HG02759 (cell line): ENCODE results near the gene CIBAR2.

ENCODE experiments used
- ATAC-seq: cut with Tn5 transposase; IDR thresholded peaks from one replicate; pipeline ENCODE4 v1.9.1; 2021; ENCODE audit warnings: mild to moderate bottlenecking, moderate library complexity; ENCODE audit not compliant: unreplicated experiment

The CIBAR2 gene

DNA sequence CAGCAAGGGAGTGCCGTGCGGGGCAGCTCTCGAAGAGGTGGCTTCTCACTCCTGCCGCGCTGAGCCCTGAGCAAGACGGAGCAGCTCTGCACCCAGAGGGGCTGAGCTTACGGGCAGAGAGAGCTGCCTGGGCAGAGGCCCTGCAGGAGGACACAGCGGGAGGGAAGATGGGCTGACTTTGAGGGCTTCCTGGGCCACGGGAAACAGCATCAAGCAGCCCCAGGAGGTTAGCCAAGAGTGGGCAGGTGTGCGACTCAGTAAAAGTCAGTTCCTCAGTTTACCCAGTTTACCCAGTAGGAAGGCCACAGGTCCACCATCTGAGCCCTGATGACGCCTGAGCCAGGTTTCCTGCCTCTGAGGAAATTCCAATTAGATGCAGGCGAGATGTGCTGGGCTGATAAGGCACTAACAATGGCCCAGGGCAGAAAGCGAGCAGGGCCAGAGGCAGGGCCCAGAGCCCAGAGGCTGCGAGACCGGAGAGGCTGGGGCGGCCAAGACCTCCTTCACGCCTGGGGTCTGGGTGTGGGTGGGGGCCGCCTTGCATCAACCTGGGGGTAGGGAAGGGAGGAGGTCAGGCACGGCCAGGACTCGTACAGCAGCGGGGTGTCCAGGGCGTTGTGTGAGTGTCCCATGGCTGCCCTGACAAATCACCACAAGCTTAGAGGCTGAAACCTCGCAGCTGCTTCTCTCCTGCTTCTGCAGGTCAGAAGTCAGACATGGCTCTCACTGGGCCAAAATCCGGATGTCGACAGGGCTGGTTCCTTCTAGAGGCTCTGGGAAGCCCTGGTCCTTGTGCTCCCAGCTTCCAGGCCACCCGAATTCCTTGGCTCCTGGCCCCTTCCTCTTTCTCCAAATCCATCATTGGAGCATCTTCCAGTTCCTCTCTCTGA lies 32.0 kb upstream of the CIBAR2 start:
- no peak for ATAC-seq

DNA sequence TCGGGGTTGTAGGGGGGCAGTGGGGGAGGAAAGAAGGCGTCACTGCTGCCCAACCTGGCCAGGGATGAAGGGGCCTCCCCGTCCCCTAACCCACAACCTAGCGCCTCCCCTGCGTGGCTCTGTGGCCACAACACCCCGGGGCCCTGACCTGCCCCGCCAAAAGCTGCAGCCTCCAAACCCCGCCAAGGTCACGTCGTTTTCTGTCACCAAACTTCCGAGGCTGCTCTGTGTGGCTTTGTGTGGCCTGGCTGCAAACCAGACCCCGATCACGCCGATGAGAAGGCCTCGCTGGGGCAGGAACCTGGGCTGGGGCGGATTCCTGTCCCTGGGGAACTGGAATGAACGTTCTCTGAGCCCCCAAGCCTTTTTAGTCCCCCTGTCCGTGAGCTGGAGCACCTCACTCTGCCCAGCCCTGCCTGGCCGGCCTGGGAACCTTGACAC lies 30.5 kb upstream of the CIBAR2 start:
- ATAC-seq, result no peak

DNA sequence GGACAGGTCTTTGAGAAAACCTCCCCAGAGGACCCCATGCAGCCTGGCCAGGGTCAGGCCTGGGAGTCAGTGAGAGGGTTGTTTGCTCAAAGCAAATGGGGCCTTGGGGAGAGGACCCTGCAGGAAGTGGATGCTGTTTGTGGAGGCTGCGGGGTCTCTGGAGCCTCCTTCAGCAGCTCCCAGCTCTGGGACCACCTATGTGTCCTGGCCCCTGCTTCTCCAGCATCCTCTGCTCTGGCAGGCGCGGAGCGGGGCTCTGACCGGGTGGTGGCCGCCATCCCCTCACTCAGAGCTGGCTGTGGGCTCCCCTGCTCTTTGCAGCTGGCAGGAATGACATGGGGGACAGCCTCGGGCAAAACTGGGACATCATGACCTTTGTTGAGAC lies 29.8 kb upstream of the CIBAR2 start:
- no peak for ATAC-seq

DNA sequence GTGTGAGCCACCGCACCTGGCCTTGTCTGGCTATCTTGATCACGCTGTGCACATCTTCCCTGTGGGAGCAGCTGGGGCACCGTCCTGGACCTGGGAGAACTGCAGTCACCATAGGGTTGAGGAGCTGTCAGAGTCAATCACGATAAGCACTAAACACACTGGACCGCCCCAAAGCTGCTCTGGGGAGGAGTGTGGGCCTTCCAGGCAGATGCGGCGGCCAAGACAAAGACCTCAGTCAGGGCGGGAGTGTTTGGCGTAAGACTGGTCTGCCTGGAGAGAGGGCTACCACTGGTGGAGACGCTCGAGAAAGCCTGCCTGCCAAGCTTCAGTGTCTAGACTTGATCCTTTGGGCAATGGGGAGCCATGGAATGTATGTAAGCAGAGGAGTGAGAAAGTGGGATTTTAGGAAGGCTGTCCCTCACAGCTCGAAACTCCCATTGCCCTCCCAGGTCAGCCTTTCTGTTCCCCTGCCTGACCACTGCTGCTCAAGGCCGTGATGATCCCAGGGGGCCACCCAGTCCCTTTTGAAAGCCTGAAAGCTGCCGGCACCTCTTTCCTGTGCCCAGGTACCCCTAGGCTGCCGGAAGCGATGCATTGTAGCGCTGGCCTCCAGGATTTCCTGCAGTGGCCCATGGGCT lies 29.3 kb upstream of the CIBAR2 start:
- ATAC-seq, result no peak

DNA sequence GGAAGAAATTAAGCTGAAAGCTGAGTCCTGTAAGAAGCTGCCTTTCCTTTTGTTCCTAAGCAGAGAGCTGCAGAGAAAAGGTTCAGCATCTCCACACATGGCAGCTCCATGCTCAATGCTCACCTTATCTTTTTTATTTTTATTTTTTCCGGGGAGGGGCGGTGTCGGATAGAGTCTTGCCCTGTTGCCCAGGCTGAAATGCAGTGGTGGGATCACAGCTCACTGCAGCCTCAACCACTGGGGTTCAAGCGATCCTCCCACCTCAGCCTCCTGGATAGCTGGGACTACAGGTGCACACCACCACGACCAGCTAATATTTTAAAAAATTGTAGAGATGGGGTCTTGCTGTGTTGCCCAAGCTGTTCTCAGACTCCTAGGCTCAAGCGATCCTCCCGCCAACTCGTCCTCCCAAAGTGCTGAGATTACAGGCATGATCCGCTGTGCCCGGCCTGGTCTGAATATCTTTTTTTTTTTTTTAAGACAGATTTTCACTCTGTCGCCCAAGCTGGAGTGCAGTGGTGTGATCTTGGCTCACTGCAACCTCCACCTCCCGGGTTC lies 28.3 kb upstream of the CIBAR2 start:
- no peak for ATAC-seq

DNA sequence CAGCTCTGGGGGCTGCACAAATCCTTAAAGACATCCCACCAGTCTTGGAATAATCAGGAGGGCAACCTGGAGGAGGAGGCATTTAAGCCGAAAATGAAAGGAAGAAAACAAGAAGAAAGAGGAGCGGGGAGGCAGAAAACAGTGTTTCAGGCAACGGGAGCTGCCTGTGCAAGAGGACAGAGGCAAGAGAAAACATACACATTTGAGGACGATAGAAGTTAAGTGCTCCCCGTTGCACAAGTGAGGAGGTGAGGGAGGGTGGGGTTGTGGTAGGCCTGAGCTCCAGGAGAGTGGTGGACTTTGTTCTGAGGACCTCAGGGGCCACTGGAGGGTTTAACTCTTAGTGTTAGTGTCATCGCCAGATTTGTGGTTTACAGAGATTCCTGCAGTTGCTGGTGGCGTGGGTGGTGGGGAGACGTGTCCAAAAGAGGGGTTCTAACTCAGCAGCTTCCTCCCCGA lies 27.6 kb upstream of the CIBAR2 start:
- no peak for ATAC-seq

DNA sequence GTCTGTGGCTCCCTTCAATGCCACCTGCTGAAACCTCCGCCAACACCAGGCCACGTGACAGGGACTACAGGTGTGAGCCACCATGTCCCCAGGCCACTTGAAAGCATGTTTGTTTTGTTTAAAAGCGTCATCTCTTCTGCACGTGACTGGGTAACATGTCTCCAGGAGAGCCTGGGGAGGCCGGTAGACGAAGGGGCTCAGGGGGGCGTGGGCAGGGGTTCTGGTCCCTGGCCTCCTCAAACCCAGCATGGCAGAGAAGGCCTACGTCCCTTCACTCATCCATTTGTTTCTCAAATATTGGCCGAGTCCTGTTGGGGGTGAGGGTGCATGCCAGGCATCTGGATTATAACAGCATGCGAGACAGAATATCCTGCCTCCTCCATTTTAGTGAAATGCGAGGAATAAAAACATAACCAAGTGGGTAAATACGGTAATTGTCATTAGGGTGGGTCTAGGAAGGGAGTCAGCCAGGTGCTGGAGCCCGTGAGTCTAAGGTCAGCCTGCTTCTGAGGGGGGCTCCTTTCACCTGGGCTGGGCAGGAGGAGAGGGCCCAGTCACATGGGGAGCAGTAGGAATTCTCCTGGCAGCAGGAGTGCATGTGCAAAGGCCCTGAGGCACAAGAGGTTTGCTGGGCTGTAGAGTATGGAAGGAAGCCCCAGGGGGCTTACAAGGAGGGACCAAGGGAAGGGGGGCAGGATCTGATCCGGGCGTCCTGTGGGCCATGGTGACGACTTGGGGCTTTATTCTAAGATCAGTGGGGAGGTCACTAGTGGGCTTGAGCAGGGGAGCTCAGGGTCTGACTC lies 26.8 kb upstream of the CIBAR2 start:
- ATAC-seq, result no peak

DNA sequence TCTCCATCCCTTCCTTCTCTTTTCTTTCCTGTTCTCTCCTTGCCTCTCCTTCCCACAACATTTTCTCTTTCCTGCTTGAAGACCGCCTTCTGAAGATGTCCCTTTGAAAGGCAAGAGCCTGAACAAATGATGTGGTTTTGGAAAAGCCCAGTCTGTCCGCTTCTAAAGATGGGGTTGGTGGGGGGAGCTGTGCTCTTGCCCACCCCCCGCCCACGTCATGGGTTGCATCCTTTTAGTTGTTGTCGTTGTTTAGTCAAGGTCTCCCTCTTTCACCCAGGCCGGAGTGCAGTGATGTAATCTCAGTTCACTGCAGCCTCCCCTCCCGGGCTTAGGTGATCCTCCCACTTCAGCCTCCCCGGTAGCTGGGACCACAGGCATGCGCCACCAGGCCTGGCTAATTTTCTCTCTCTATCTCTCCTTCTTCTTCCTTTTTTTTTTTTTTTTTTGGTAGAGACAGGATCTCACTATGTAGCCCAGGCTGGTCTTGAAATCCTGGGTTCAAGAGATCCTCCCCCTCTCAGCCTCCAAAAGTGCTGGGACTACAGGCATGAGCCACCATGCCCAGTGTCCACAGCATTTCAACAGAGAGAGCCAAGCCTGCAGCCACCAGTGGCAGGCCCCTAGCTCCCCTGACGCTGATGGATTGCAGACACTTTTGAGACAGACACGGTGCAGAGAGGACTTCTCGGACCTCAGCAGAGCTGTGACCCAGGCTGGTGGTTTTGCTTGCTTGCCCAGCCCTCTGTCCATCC lies 26.0 kb upstream of the CIBAR2 start:
- ATAC-seq, result no peak

DNA sequence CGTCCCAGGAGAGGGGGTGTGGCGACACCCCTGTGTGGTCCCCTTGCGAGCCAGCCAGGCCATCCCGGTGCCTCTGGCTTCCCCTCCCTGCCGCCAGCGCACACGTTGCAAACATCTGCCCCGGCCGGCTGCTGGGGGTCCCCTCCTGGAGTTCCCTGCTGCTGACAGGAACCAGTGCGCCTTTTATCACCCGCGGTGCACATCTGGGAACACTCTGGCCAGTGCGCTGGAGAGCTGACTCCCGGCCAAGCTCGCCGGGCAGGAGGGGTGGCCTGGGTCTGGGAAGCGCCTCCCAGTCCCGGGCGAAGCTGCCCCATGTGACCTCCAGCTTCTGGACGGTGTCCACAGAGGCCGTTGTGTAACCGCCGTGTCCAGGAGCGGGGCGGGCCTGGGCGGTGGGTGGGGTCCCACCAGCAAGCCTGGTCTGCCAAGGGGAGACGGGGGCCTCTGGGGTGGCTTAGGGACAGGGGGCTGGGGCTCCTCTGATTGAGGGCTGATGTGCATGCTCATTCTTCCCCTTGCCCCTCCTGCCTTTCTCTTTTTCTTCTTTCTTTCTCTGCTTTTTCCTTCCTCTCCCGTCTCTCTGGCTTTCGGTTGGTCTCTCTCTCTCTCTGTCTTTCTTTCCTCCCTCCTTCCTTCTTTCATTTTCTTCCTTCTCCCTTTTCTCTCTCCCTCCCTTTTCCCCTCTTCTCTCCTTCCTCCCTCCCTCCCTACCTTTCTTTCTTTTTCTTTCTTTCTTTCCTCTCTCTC lies 25.2 kb upstream of the CIBAR2 start:
- no peak for ATAC-seq

DNA sequence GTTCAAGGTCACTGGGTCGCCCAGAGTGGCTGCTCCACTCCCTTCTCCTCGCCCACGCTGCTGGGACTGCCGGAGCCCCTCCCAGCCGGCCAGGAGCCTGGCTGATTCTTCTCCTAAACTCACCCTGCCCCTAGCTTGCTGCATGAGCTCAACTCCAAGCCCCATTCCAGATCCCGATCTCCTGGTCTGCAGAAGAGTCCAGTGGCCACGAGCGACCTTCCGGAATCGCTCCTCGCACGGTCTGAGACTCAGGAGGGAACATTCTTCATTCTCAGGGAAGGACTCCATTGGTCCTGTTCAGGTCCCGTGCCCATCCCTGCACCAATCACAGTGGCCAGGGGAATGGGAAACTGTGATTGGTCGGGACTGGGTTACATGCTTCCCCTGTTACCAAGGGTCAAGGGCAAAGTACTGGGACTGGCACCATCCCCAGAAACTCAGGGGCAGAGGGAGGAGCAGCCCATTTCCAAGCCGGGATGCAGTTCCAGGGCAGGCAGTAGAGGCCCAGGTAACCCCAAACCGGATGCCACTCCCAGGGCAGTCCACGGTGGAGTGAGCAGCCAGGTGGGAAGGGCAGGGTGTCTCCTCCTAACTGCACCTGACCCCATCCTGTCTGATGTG lies 24.5 kb upstream of the CIBAR2 start:
- ATAC-seq, result no peak

DNA sequence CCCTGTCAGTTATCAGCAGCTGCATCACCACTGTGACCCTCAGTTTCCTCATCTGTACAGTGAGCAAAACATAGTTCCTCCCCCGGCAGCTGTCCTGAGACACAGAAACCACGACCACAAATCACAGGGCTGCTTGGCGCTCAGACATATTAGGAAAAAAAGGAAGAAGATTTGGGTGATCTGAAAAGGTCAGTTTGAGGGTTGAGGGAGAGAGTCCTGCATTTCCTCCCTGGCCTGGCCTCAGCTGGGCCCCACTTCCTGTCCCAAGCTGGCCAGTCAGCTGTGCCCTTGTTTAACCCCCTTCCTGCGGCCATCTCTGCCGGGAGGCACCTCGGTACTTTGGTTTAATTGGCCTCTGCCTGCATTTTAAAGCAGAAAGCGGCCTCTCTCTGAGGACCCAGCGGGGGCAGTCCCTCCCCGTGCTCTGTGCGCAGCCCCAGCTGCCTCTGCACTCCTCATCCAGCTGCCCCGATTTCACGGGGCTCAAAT lies 24.0 kb upstream of the CIBAR2 start:
- ATAC-seq, result no peak

DNA sequence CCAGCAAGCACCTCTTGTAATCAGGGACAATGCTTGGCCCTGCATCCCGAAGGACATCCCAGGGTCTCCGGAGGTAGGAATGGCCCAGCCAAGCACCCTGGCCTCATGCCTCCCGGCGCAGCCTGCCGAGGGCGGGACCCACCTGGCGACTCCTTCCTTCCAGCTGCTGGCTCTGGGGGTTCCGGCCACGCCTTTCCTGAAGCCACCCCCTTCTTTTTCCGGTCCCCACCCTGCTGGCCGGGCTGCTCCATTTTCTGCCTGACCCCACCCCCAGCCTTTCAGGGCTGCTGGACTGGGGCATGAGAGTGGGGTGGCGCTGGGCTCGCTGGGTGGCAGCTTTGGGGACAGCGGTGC lies 22.5 kb upstream of the CIBAR2 start:
- ATAC-seq, result no peak

DNA sequence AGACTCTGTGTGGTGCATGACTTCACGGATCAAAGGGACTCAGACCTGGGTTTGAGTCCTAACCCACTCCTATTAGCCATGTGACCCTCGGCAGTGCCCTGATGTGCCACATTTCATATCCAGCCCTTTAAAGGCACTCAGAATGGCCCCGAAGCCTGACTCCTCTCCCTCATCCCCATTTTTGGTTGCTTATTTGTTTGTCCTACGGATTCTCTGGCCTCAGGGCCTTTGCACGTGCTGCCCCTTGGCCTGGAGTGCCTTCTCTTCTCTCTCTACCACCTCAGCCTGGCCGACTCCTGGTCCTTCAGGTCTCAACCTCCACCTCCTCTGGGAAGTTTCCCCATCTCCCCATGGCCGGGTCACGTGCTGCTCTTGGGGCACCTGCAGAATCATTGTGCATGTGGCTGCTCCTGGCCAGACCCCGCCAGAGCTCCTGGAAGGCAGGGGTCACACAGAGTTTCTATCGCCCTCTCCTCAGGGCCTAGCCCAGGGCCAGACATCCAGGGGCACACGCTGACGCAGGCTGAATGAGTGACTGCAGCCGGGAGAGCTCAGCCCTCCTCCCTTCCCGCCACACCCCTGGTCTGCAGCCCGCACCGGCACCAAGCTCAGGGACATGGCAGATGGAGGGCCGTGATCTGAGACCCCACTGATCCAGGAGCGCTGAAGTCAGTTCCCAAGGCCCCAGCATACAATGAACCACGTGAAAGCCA lies 22.0 kb upstream of the CIBAR2 start:
- ATAC-seq, result no peak

DNA sequence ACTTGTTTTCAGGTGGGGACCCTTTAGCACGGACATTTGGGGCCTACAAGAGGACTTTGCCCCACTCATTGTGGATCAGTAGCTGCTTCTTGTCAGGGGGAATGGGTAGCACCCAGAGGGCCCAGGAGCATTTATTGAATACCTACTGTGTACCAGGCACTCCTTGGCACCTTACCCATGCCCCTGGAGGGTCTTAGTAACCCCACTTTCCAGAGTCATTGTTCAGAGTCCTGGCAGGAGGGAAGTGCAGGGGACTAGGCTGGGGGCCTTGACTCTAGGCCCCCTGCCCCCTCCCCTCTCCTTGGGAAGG lies 21.0 kb upstream of the CIBAR2 start:
- no peak for ATAC-seq

DNA sequence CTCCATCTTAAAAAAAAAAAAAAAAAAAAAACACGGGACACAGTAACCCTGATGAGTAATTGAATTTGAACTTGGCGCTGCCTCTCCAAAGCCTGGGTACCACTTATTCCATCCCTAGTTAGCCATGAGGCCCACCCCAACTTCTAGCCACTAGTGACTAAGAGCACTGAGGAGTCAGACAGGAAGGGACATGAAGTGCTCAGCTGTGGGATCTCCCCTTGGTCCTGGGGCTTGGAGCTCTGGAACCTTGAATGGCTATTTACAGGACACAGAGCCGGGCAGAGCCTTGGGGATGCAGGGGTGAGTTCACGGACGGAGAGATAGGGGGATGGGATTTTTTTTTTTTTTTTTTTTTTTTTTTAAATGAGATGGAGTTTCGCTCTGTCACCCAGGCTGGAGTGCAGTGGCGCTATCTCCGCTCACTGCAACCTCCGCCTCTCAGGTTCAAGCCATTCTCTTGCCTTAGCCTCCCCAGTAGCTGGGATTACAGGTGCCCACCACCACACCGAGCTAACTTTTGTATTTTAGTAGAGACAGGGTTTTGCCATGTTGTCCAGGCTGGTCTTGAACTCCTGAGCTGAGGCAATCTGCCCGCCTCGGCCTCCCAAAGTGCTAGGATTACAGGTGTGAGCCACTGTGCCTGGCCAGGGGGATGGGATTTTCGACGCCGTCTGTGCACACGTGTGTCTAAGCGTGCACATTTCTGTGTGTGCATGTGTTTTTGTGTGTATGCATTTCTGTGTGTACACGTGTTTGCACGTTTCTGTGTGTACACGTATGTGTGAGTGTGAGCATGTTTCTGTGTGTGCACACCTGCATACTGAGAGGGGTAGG lies 20.4 kb upstream of the CIBAR2 start:
- no peak for ATAC-seq

DNA sequence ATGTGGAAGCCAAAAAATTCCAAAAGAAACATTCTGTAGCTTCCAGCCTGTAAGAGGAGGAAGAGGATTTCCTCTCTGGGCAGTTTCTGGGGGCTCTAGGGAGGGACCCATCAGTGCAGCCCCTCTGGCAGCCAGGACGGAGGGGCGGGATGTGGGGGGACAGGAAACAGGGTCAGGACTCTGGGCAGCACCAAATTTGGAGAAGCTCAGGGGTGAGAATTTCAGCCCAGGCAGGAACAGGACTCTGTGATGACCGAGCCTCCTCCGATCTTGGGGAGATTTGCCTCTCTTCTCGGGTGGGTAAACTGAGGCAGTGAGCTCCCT lies 18.4 kb upstream of the CIBAR2 start:
- no peak for ATAC-seq

DNA sequence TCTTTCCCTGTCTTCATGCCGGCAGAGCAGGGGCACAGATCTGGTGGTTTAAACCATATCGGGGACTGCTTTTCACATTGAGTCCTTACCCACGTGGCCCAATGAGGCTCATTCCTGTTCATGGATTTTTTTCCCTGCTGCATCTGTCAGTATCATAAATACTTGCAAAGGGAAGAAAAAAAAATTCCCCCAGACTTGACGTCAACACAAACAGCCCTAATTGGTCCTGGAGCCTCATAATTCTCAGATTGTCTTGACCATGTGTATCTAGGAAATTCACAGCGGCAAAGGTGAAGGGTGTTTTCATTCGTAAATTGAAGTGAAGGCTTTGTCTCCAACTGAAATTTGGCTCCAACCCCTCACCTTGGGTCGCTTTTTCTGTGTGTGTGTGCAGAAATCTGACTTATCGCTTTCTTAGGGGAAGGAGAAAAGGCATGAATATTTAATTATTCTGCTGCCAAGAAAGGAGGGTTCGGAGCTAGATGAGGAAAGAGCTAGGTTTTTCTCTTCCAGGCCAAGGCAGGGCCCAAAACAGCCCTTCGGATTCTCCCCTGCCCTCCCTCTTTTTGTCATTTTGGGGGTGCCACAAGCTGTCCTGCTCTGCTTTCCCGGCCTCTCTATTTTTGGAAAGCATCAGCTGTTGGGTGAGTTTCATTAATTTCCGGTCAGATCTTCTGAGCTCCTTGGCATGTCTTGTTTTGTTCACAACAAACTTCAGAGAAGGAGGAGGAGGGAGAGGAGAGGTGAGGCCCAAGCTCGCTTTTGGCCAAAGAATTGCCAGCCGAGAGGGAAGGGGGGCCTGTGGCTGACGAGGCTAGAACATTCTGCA lies 17.8 kb upstream of the CIBAR2 start:
- no peak for ATAC-seq
